ENCODE measurements around the gene CTDSPL2.
"Not testable (repeated sequence)": the region's sequence is repeated elsewhere in the genome, so short reads cannot be mapped to it uniquely, and the experiment has no call there.

The CTDSPL2 gene

DNA sequence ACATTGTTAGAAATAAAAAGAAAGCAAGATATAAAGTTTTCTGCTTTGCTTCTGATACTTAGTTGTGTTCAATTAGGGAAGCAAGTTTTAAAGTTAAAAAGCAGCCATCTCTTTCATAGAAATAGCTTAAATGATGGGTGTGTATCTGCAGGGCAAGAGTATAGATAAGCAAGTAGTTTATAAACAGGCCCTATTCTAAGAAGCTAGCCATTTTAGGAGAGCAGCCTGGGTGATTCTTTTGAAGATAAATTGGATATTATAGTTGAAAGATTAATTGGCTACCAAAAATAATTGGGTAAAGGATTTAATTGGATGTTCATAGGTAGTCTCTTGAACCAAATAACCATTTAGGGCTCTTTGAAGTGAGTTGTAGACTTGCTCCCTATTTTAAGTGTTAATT is 115.2 kb downstream of the CTDSPL2 start:
- CTCF ChIA-PET: interaction anchor here (1.2 kb wide), 1 partner anchor 116 kb away, joined by 3 read pairs; the partner anchor contains the start of gene CTDSPL2
- POLR2A ChIA-PET: no interaction called here
- TF ChIP-seq, protein P1, sequence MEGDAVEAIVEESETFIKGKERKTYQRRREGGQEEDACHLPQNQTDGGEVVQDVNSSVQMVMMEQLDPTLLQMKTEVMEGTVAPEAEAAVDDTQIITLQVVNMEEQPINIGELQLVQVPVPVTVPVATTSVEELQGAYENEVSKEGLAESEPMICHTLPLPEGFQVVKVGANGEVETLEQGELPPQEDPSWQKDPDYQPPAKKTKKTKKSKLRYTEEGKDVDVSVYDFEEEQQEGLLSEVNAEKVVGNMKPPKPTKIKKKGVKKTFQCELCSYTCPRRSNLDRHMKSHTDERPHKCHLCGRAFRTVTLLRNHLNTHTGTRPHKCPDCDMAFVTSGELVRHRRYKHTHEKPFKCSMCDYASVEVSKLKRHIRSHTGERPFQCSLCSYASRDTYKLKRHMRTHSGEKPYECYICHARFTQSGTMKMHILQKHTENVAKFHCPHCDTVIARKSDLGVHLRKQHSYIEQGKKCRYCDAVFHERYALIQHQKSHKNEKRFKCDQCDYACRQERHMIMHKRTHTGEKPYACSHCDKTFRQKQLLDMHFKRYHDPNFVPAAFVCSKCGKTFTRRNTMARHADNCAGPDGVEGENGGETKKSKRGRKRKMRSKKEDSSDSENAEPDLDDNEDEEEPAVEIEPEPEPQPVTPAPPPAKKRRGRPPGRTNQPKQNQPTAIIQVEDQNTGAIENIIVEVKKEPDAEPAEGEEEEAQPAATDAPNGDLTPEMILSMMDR (IDR thresholded peaks at IDR 0.05; ENCODE audit: control extremely low read depth, extremely low read depth, low read depth, missing control alignments): no peak
- DNase-seq (ENCODE audit: extremely low spot score): no peak

DNA sequence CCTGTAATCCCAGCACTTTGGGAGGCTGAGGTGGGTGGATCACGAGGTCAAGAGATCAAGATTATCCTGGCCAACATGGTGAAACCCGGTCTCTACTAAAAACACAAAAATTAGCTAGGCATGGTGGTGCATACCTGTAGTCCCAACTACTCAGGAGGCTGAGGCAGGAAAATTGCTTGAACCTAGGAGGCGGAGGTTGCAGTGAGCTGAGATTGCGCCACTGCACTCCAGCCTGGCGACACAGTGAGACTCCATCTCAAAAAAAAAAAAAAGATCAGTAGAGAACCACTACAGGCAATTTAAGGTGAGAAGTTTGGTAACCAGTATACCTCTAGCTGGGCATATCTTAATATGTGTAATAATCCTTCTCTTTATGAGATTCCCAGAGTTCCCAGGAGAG is 117.3 kb downstream of the CTDSPL2 start:
- CTCF ChIA-PET: interaction anchor here (1.4 to 3.6 kb wide), 6 partner anchors 7 to 268 kb away, joined by 3 to 22 read pairs (median 9); partner anchors contain the start of gene EIF3J
- POLR2A ChIA-PET: interaction anchor here (0.6 to 0.7 kb wide), 3 partner anchors 115 to 555 kb away, joined by 4 to 9 read pairs (median 9); no protein-coding TSS in a partner anchor
- DNase-seq (ENCODE audit: extremely low spot score): not testable (repeated sequence)

DNA sequence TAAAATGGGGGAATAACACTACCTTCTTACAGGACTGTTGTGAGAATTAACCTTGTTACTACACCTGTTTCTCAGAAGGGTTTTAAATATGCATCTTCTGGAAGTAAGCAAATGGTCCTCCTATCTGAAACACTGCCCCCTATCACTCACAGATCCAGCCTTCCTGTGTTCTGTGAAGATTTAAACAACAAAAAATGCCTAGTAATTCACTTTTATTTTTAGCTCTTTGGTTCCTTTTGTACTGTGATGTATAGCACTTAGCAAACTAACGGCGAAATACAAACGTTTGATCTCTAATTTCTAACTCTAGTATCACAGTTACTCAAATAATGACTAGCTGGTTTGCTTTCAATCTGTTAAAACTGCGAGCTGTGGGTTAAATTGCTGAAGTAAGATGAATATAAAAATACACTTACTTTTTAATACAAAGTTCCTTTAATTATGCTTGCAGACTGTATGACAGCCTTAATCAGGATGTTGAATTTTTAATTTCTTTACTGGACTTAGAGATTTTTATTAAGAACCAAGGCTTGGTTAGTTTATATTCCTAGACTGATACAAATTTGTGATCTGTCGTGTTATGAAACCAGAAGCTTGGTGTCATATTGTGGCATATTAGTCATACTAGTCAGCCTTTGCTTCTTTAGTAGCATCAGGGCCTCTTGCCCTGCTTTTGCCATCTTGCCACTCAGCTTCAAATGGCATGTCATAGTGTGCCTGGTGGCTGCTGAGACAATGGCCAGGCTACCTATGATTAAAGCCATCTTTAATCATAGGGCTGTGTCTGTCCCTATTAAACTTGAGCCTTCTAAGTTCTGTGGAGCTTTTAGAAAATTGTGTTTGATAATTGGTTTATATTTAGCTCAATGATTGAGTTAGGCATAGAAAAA is 118.7 kb downstream of the CTDSPL2 start:
- ChIA-PET CTCF (interaction anchor here (0.6 to 3.6 kb wide), 18 partner anchors 9 to 267 kb away, joined by 3 to 22 read pairs (median 4); partner anchors contain the start of gene EIF3J), POLR2A (interaction anchor here (0.6 to 1.2 kb wide), 3 partner anchors 8 to 13 kb away, joined by 3 to 4 read pairs (median 3); partner anchors contain the start of gene EIF3J)
- TF ChIP-seq, protein P1 (IDR thresholded peaks at IDR 0.05; ENCODE audit: control extremely low read depth, extremely low read depth, low read depth, missing control alignments): peak; percentile 46
- DNase-seq (ENCODE audit: extremely low spot score): peak; percentile 45

DNA sequence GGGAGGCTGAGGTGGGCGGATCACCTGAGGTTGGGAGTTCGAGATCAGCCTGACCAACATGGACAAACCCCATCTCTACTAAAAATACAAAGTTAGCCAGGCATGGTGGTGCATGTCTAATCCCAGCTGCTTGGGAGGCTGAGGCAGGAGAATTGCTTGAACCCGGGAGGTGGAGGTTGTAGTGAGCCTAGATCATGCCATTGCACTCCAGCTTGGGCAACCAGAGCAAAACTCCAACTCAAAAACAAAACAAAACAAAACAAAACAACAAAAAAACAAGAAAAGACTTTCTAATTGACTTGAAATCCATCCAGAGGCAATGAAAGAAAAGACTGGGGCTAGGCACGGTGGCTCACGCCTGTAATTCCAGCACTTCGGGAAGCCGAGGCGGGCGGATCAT is 121.7 kb downstream of the CTDSPL2 start:
- DNase-seq (ENCODE audit: extremely low spot score): not testable (repeated sequence)
- ChIA-PET CTCF (interaction anchor here (1.4 kb wide), 1 partner anchor 10 kb away, joined by 3 read pairs; no protein-coding TSS in a partner anchor), POLR2A (interaction anchor here (1.4 kb wide), 1 partner anchor 8 kb away, joined by 4 read pairs; no protein-coding TSS in a partner anchor)

DNA sequence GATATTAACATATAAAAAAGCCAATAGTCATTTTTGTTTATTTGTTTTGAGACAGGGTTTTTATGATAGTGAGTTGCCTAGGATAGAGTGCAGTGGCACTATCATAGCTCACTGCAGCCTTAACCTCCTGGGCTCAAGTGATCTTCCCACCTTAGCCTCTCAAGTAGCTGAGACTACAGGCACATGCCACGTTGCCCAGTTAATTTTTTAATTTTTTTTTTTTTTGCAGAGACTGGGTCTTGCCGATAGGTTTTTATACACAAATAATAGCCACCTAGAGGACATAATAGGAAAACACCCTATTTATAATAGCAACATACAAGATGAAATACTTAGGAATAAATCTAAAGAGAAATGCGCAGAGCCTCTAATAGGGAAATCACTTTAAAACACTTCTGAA is 122.8 kb downstream of the CTDSPL2 start:
- DNase-seq (ENCODE audit: extremely low spot score): no peak
- POLR2A ChIA-PET: interaction anchor here (0.6 to 1.4 kb wide), 2 partner anchors 9 to 22 kb away, joined by 3 to 4 read pairs; no protein-coding TSS in a partner anchor
- TF ChIP-seq, protein P1 (IDR thresholded peaks at IDR 0.05; ENCODE audit: control extremely low read depth, extremely low read depth, low read depth, missing control alignments): no peak
- CTCF ChIA-PET: interaction anchor here (1.2 to 1.4 kb wide), 2 partner anchors 9 to 21 kb away, joined by 3 to 4 read pairs; no protein-coding TSS in a partner anchor

DNA sequence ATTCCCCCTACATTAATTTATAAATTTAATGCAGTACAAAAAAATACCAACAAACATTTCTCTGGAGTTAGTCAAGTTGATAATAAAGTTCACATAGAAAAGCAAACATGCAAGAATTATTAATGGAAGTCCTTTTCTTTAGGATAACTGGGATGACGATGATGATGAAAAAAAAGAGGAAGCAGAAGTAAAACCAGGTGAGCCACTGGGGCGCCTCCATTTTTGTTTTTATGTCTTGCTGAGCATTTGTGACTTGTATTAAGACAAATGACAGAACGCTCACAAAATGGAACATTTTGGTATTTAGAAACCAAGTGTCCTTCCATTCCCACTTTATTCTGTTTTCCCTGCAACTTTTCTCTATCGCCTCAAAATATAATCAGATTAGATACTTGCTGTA is 123.3 kb downstream of the CTDSPL2 start:
- CTCF ChIA-PET: interaction anchor here (1.2 kb wide), 1 partner anchor 22 kb away, joined by 4 read pairs; no protein-coding TSS in a partner anchor
- DNase-seq (ENCODE audit: extremely low spot score): no peak
- TF ChIP-seq, protein P1 (IDR thresholded peaks at IDR 0.05; ENCODE audit: control extremely low read depth, extremely low read depth, low read depth, missing control alignments): no peak
- POLR2A ChIA-PET: interaction anchor here (1.4 kb wide), 1 partner anchor 10 kb away, joined by 4 read pairs; no protein-coding TSS in a partner anchor

DNA sequence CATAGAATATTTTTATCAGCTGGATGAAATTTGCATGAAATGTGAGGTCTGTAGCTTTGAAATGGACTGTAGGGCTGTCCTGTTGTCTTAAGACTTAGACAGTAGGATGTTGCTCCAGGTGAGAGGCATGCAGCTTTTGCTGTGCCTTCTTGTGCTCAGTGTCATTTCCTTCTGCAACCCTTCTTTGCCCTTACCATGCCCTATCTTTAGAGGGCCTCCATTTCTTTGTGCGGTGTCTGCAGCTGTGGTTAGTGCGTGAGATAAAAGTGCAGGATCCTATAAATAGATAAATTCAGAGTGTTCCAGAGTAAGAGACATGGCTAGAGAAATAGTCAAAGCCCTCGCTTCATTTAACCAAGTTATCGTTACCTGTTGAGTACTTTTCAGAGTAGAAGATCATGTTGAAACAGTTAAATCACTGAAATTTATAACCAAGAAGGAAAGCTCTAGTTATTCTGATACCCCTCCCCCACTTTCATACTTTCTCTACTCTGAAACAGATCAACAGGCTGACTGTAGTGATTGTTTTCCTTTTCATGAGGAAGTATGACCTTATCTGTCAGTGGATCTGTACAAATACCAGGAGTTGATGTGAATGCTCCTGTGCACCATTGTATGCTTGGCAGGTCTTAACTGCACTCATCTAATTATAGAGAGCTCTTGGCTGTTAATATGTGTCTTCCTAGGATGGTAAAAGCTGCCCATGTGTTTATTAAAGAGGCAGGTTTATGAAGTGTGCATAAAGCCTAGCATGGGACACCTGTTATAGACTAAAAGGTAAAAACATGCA is 127.7 kb downstream of the CTDSPL2 start:
- ChIA-PET POLR2A (interaction anchor here (0.6 kb wide), 1 partner anchor 22 kb away, joined by 4 read pairs; no protein-coding TSS in a partner anchor), CTCF (interaction anchor here (0.7 to 1.7 kb wide), 3 partner anchors 9 to 34 kb away, joined by 3 to 9 read pairs (median 4); no protein-coding TSS in a partner anchor)
- TF ChIP-seq, protein P1 (IDR thresholded peaks at IDR 0.05; ENCODE audit: control extremely low read depth, extremely low read depth, low read depth, missing control alignments): no peak
- DNase-seq (ENCODE audit: extremely low spot score): no peak

DNA sequence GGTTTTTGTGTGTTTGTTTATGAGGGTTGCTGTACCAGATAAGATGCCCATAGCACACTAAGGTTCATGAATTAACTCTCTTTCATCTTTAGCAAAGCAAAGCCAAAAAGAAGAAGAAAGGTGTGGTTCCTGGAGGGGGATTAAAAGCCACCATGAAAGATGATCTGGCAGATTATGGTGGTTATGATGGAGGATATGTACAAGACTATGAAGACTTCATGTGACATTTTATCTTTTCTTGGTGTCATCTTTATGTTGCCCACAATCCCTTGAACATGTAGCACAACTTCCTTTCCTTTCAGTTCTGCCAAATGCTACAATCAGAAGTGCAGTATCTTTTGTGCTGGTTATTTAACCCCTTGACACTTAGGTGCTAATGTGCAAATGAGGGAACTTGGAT is 133.5 kb downstream of the CTDSPL2 start:
- DNase-seq (ENCODE audit: extremely low spot score); POLR2A ChIA-PET: not testable (repeated sequence)
- CTCF ChIA-PET: interaction anchor here (1.4 kb wide), 2 partner anchors 14 to 18 kb away, joined by 4 to 5 read pairs; no protein-coding TSS in a partner anchor

Data from GM10248 (cell line).